B cell (primary cell): ENCODE measurements around the gene PRSS48. TPM values are rescaled to one million over a fixed set of nuclear protein-coding genes. Genes with fewer than 3 reads are reported as not detected.

ENCODE experiments used
- polyA plus RNA-seq: library from polyadenylated mRNA; depleted of rRNA; stranded (reverse); fragments of >200 nt; gene quantifications from 2 replicates; pipeline ENCODE4 v1.2.3, GENCODE V29; 2012
- small RNA-seq: library from RNA; depleted of rRNA; stranded (forward); fragments of <200 nt; gene quantifications from one replicate; pipeline ENCODE3, GENCODE V24; 2012; ENCODE audit warnings: low replicate concordance, low read depth; ENCODE audit not compliant: insufficient read length
- total RNA-seq, 2 donors: library from RNA; stranded (reverse); fragments of 120-200 nt in 1 of 2; gene quantifications; 1 replicate in 1 of 2; 2 replicates in 1 of 2; pipeline versions ENCODE4 v1.2.3 to v1.2.4, GENCODE V29; 2013 to 2022

PRSS48 gene
- total and polyA plus RNA-seq, 2 donors (not counting 1 experiment from before 2014, with no cell fraction given): not detected

Small RNA genes within 50 kb of the gene (small RNA-seq; reads per million reads assigned to genes)
- not detected for gene AC104819.2
- gene RNU6-1282P: not detected

Other genes starting within 250 kb of the PRSS48 start
- 2,423 and 2,463 TPM in 2 replicates for gene RPS3A, start 177.5 kb upstream of the PRSS48 start, total RNA-seq
- gene RPS3A, start 177.5 kb upstream of the PRSS48 start, polyA plus RNA-seq: 2,897 and 2,999 TPM in 2 replicates
- not detected in 2 replicates for gene SH3D19, start 48.4 kb downstream of the PRSS48 start, total RNA-seq
- gene SH3D19, start 48.4 kb downstream of the PRSS48 start, polyA plus RNA-seq: 0.01 TPM in 1 of 2 replicates, not detected in the other
- 0.46 and 0.76 TPM in 2 replicates for gene FHIP1A, start 132.0 kb downstream of the PRSS48 start, total RNA-seq
- gene FHIP1A, start 132.0 kb downstream of the PRSS48 start, polyA plus RNA-seq: 0.03 and 0.04 TPM in 2 replicates